OCI-LY3 (cell line): ENCODE measurements around the gene ATIC.

ENCODE experiments used
- H2AFZ ChIP-seq: fragments of 200-600, 300-600 bp; shearing (Covaris generic); 2 replicates; pipeline ENCODE4 v1.6.0; 2014; ENCODE audit warnings: antibody characterized with exemption, low read depth, low read length
- H3K27ac ChIP-seq: fragments of 200-600, 300-600 bp; sonication (generic); 2 replicates; pipeline ENCODE4 v1.5.1; 2014; ENCODE audit warnings: mild to moderate bottlenecking, low read length, moderate library complexity, mixed read lengths
- H3K27me3 ChIP-seq: fragments of 200-600, 300-600 bp; sonication (generic); 2 replicates; pipeline ENCODE4 v1.6.1; 2014; ENCODE audit warnings: low read depth, low read length, mixed read lengths
- H3K36me3 ChIP-seq: fragments of 200-600, 300-600 bp; sonication (generic); replicated peaks from 2 replicates; pipeline ENCODE3; 2014; ENCODE audit warnings: low read depth, low read length, mixed read lengths
- H3K4me1 ChIP-seq: fragments of 300-600, 200-600 bp; sonication (generic); 2 replicates; pipeline ENCODE4 v1.6.1; 2014; ENCODE audit warnings: low read length, mixed read lengths
- H3K4me2 ChIP-seq: fragments of 200-600, 300-600 bp; sonication (generic); 2 replicates; pipeline ENCODE4 v1.6.1; 2014; ENCODE audit warnings: low read length, mixed read lengths
- H3K4me3 ChIP-seq: fragments of 300-600, 200-600 bp; sonication (generic); 2 replicates; pipeline ENCODE4 v1.5.1; 2014; ENCODE audit warnings: antibody characterized with exemption, mild to moderate bottlenecking, low read length, moderate library complexity
- H3K79me2 ChIP-seq: fragments of 300-600, 200-600 bp; shearing (Covaris generic); 2 replicates; pipeline ENCODE4 v1.6.1; 2014; ENCODE audit warnings: mild to moderate bottlenecking, low read length, mixed read lengths
- H3K9ac ChIP-seq: fragments of 300-600, 200-600 bp; shearing (Covaris generic); 2 replicates; pipeline ENCODE4 v1.6.0; 2014; ENCODE audit warnings: mild to moderate bottlenecking, low read length, moderate library complexity
- H3K9me3 ChIP-seq: fragments of 200-600, 300-600 bp; shearing (Covaris generic); 2 replicates; pipeline ENCODE4 v1.6.1; 2014; ENCODE audit warnings: low read length, mixed read lengths; ENCODE audit not compliant: insufficient read depth
- H4K20me1 ChIP-seq: fragments of 200-600, 300-600 bp; sonication (generic); 2 replicates; pipeline ENCODE4 v1.6.1; 2016; ENCODE audit warnings: low read length, mixed read lengths; ENCODE audit not compliant: insufficient read depth
- CTCF ChIP-seq: fragments of 200-600, 300-600 bp; sonication (generic); IDR thresholded peaks from 2 replicates; pipeline ENCODE4 v1.5.1; 2014; ENCODE audit warnings: antibody characterized with exemption, low read length, low read depth
- EZH2phosphoT487 ChIP-seq: fragments of 200-600 bp; shearing (Covaris generic); IDR thresholded peaks from 2 replicates; pipeline ENCODE4 v1.6.1; 2018; ENCODE audit warnings: antibody characterized with exemption, mixed run types, low read depth

The ATIC gene

GRCh38 chr2:215384710-215385109 lies 72.9 kb downstream of the ATIC start:
- H3K4me3 ChIP-seq, result no peak overlapping the region
- no peak overlapping the region for H3K27ac ChIP-seq
- no peak for TF ChIP-seq EZH2phosphoT487
- TF ChIP-seq CTCF, result no peak
- H3K9ac ChIP-seq, result no peak overlapping the region
- no peaks in the 10 kb centered on the region for H4K20me1 ChIP-seq
- no peaks in the 10 kb centered on the region for H3K27me3 ChIP-seq
- H2AFZ ChIP-seq, result no peak overlapping the region
- H3K4me2 ChIP-seq, result no peak overlapping the region
- H3K79me2 ChIP-seq, result no peaks in the 10 kb centered on the region
- H3K4me1 ChIP-seq, result no peaks in the 10 kb centered on the region
- no peaks in the 10 kb centered on the region for H3K9me3 ChIP-seq
- no peaks in the 10 kb centered on the region for H3K36me3 ChIP-seq

- no peaks in the 10 kb centered on the region for H3K4me1 ChIP-seq
- H3K4me3 ChIP-seq, result no peak overlapping the region
- no peaks in the 10 kb centered on the region for H4K20me1 ChIP-seq
- no peaks in the 10 kb centered on the region for H3K27me3 ChIP-seq
- TF ChIP-seq EZH2phosphoT487, result no peak
- no peak for TF ChIP-seq CTCF
- H3K27ac ChIP-seq, result no peak overlapping the region
- no peak overlapping the region for H3K4me2 ChIP-seq
- H3K79me2 ChIP-seq, result no peaks in the 10 kb centered on the region
- no peaks in the 10 kb centered on the region for H3K9me3 ChIP-seq
- H2AFZ ChIP-seq, result no peak overlapping the region
- no peaks in the 10 kb centered on the region for H3K36me3 ChIP-seq
- no peak overlapping the region for H3K9ac ChIP-seq
Measured at GRCh38 chr2:215386566-215386965, 74.7 kb downstream of the ATIC start.

- Histone ChIP-seq H3K36me3 (no peaks in the 10 kb centered on the region), H3K27ac (no peak overlapping the region), H3K9ac (no peak overlapping the region)
Measured at GRCh38 chr2:215388002-215388728, 76.3 kb downstream of the ATIC start.

GRCh38 chr2:215390550-215390913 lies 78.7 kb downstream of the ATIC start:
- Histone ChIP-seq H3K9me3 (no peaks in the 10 kb centered on the region), H3K27ac (no peak overlapping the region), H4K20me1 (no peaks in the 10 kb centered on the region), H3K27me3 (no peaks in the 10 kb centered on the region), H3K79me2 (no peaks in the 10 kb centered on the region), H3K9ac (no peak overlapping the region), H3K4me2 (no peak overlapping the region), H2AFZ (no peak overlapping the region), H3K4me3 (no peak overlapping the region), H3K4me1 (peaks cover 9% of the 10 kb centered on the region), H3K36me3 (no peaks in the 10 kb centered on the region)
- TF ChIP-seq CTCF (no peak), EZH2phosphoT487 (no peak)

More at GRCh38 chr2:215388002-215388728, 76.3 kb downstream of the ATIC start:
- Histone ChIP-seq H4K20me1 (no peaks in the 10 kb centered on the region), H3K27me3 (no peaks in the 10 kb centered on the region), H3K4me2 (no peak overlapping the region), H3K9me3 (no peaks in the 10 kb centered on the region), H3K79me2 (no peaks in the 10 kb centered on the region), H3K4me3 (no peak overlapping the region), H3K4me1 (no peaks in the 10 kb centered on the region), H2AFZ (no peak overlapping the region)
- TF ChIP-seq CTCF (no peak), EZH2phosphoT487 (no peak)
